ENCODE measurements around the gene TULP4.

GRCh38 chr6:158489441-158489840 lies 177.2 kb downstream of the TULP4 start:
- TF ChIP-seq CTCF (IDR thresholded peaks at IDR 0.05) (no peak), EZH2 (IDR thresholded peaks at IDR 0.05) (no peak)

Measured in neural progenitor cell (in vitro differentiated cells).